Left ventricle myocardium inferior (tissue), 1 donor: ENCODE data around the gene NKAPD1. TPM values are rescaled to one million over a fixed set of nuclear protein-coding genes. Genes with fewer than 3 reads are reported as not detected.

Source experiments
- DNase-seq: peaks from one replicate; pipeline ENCODE4 v3.0.0-alpha.2; 2020
- H3K27ac ChIP-seq: fragments of 200-600 bp; replicated peaks from 2 replicates; pipeline ENCODE4 v1.8.0; 2021
- H3K27me3 ChIP-seq: fragments of 200-600 bp; 2 replicates; pipeline ENCODE4 v1.8.0; 2021; ENCODE audit warnings: low read depth
- H3K36me3 ChIP-seq: fragments of 200-600 bp; 2 replicates; pipeline ENCODE4 v1.8.0; 2021
- H3K4me1 ChIP-seq: fragments of 200-600 bp; 2 replicates; pipeline ENCODE4 v1.8.0; 2021
- H3K4me3 ChIP-seq: fragments of 200-600 bp; 2 replicates; pipeline ENCODE4 v1.8.0; 2021; ENCODE audit warnings: mild to moderate bottlenecking, moderate library complexity
- H3K9me3 ChIP-seq: fragments of 200-600 bp; replicated peaks from 2 replicates; pipeline ENCODE4 v1.8.0; 2021
- intact Hi-C: fragments of 100-400 bp; cut with micrococcal nuclease; formaldehyde crosslinking; loops from one replicate; pipeline ENCODE4 v1.11.0; 2022
- total RNA-seq: library from RNA; stranded (reverse); fragmentation: NEBNext Ultra II Directional; extraction: Animal tissue kit (Norgen Biotek cat#: 25700); gene quantifications from one replicate; pipeline ENCODE4 v1.2.1, GENCODE V29; 2021
- TF ChIP-seq, protein P1 (sequence below): fragments of 200-600 bp; IDR thresholded peaks from 2 replicates; pipeline ENCODE4 v1.8.0; 2021; ENCODE audit warnings: antibody characterized with exemption, mild to moderate bottlenecking, borderline replicate concordance
- donor health status: DM: no; HTN: yes; CAD: no; lungs with severe emphysema.

NKAPD1 gene
- total RNA-seq, 1 donor from 2014 or later, result 7.6 TPM

DNA sequence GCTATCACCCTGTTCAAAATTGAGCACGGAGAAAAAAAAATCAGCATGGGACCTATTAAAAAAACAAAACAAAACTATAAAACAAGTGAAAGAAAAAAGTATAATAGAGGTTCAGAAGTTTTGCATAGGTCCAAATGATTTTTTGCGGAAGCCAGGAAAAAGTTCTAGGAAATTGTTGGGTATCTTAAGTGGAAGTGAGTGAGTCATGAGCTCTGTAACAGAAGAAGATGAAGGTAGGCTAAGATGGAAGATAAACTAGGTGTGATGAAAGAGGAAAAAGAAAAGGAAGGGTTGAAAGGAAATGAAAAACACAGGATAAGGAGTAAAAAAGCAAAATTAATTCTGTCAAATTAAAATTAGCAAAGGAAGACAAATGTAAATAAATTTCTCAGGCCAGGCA lies 40.4 kb downstream of the NKAPD1 start:
- DNase-seq, result no peak
- Histone ChIP-seq H3K4me1 (peaks cover 5% of the 10 kb centered on the region), H3K36me3 (peaks cover 7% of the 10 kb centered on the region), H3K9me3 (peaks cover 5% of the 10 kb centered on the region), H3K27me3 (no peaks in the 10 kb centered on the region), H3K27ac (no peak overlapping the region), H3K4me3 (no peak overlapping the region)
- TF ChIP-seq, protein P1, sequence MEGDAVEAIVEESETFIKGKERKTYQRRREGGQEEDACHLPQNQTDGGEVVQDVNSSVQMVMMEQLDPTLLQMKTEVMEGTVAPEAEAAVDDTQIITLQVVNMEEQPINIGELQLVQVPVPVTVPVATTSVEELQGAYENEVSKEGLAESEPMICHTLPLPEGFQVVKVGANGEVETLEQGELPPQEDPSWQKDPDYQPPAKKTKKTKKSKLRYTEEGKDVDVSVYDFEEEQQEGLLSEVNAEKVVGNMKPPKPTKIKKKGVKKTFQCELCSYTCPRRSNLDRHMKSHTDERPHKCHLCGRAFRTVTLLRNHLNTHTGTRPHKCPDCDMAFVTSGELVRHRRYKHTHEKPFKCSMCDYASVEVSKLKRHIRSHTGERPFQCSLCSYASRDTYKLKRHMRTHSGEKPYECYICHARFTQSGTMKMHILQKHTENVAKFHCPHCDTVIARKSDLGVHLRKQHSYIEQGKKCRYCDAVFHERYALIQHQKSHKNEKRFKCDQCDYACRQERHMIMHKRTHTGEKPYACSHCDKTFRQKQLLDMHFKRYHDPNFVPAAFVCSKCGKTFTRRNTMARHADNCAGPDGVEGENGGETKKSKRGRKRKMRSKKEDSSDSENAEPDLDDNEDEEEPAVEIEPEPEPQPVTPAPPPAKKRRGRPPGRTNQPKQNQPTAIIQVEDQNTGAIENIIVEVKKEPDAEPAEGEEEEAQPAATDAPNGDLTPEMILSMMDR, result no peak
- intact Hi-C loops, result loop anchor here (10.0 kb wide), 1 partner anchor 60 kb away; the partner anchor contains the start of gene BCO2

DNA sequence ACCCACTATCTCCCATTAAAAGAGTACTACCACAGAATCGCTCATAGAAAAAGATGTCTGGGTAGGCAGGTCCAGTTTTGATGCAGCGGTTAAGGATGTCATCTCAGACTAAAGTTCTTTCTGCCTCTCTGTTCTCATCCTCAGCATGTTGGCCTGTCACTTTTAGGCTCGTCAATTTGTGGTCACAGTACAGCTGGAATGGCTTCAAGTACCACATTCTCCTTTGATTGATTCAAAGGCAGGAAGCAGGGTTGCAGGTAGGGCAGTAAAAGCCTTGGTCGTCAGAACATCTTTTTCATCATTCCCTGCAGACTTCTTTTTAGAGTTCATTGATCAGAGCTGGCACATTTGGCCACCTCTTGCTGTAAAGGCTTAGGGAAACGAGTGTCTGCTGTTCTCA lies 41.3 kb downstream of the NKAPD1 start:
- TF ChIP-seq, protein P1, result no peak
- intact Hi-C loops, result loop anchor here (10.0 kb wide), 1 partner anchor 59 kb away; the partner anchor contains the start of gene BCO2

DNA sequence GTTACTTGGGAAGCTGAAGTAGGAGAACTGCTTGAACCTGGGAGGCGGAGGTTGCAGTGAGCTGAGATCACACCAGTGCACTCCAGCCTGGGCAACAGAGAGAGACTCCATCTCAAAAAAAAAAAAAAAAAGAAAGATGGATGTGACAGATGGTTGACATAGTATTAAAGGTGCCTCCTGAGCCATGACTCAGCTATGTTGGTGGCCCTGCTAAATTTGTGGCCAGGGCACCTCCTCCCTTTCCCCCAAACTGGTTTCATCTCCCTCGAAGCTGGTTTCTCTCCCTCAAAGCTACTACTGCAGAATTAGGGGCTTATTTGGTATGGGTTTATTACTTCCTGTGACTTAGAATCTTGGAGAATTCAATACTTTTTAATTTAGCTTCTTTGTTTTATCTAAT lies 44.1 kb downstream of the NKAPD1 start:
- Histone ChIP-seq H3K4me3 (no peak overlapping the region), H3K4me1 (peaks cover 5% of the 10 kb centered on the region), H3K9me3 (no peaks in the 10 kb centered on the region), H3K36me3 (peaks cover 9% of the 10 kb centered on the region), H3K27ac (no peak overlapping the region), H3K27me3 (no peaks in the 10 kb centered on the region)
- intact Hi-C loops, result loop anchor here (10.0 kb wide), 1 partner anchor 57 kb away; the partner anchor contains the start of gene BCO2
- TF ChIP-seq, protein P1, result no peak
- DNase-seq, result no peak

More for the DNA sequence above, 41.3 kb downstream of the NKAPD1 start:
- Histone ChIP-seq H3K27ac (no peak overlapping the region), H3K36me3 (peaks cover 9% of the 10 kb centered on the region), H3K4me1 (peaks cover 5% of the 10 kb centered on the region), H3K27me3 (no peaks in the 10 kb centered on the region), H3K9me3 (peaks cover 5% of the 10 kb centered on the region), H3K4me3 (no peak overlapping the region)
- no peak for DNase-seq

DNA sequence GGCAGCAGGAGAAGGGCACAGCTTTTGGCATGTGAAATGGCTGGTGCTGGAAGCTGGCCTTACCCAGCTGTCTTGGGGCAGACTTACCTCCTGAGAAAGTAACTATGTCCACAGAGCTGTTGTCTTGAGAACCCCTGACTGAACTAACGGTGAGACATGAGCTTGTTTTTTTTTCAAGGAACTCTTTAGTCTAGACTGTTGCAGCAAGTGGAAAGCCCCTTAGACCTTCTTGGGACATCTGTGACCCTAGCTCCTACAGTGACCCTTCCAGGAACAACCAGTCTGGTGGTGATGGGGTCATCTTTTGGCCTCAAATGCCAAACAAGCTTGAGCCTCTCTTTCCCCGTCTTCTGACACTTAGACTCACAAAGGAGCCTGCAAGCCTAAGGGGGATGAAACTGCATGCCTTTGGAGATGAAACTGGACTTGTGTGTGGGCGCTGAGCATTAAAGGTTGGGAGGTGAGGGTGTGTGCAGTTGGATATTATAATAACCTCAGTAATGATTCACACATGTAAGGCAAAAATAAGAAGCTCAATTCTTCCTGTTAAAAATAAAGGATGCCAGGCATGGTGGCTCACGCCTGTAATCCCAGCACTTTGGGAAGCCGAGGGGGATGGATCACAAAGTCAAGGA lies 48.0 kb downstream of the NKAPD1 start:
- Histone ChIP-seq H3K36me3 (peaks cover 9% of the 10 kb centered on the region), H3K27me3 (no peaks in the 10 kb centered on the region), H3K4me1 (no peaks in the 10 kb centered on the region), H3K4me3 (no peak overlapping the region), H3K27ac (no peak overlapping the region), H3K9me3 (no peaks in the 10 kb centered on the region)
- TF ChIP-seq, protein P1, result no peak
- DNase-seq, result no peak
- intact Hi-C loops, result no loop called here

DNA sequence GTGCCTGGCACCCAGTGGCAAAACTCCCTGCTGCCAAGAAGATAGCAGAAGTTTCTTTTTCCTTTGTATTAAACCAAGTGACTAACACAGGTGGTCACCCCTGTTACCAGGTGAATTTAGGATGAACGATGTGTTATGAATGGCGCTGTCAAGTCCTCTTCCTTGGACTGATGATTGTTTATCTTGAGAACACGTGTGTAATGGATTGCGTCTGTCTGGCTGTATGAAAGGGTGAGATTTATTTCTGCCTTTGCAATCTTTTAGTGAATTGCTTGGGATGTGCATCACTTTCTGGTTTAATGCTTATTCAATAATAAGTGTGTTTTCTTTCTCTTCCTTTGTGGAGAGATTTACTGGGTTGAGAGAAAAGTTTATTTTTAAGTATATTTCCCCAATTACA lies 49.0 kb downstream of the NKAPD1 start:
- Histone ChIP-seq H3K4me1 (no peaks in the 10 kb centered on the region), H3K4me3 (no peak overlapping the region), H3K36me3 (peaks cover 9% of the 10 kb centered on the region), H3K27me3 (no peaks in the 10 kb centered on the region), H3K9me3 (no peaks in the 10 kb centered on the region), H3K27ac (no peak overlapping the region)
- no peak for DNase-seq
- intact Hi-C loops, result no loop called here
- TF ChIP-seq, protein P1, result no peak
